Hepatocyte (in vitro differentiated cells): ENCODE data around the gene KDM2A. TPM values are rescaled to one million over a fixed set of nuclear protein-coding genes. Genes with fewer than 3 reads are reported as not detected.

Experiments
- DNase-seq: peaks from one replicate; pipeline ENCODE4 v3.0.0-alpha.2; 2016; ENCODE audit warnings: low spot score
- H2AFZ ChIP-seq: fragments of 200-600 bp; sonication (generic); 2 replicates; pipeline ENCODE4 v1.6.0; 2016; ENCODE audit warnings: antibody characterized with exemption, mild to moderate bottlenecking
- H3K27ac ChIP-seq: fragments of 200-600 bp; sonication (generic); 2 replicates; pipeline ENCODE4 v1.5.1; 2016; ENCODE audit warnings: mild to moderate bottlenecking
- H3K27me3 ChIP-seq: fragments of 200-600 bp; sonication (generic); 2 replicates; pipeline ENCODE4 v1.6.1; 2016
- H3K36me3 ChIP-seq: fragments of 200-600 bp; sonication (generic); replicated peaks from 2 replicates; pipeline ENCODE4 v1.5.1; 2016; ENCODE audit warnings: low read depth; ENCODE audit not compliant: insufficient read depth
- H3K4me1 ChIP-seq: fragments of 200-600 bp; sonication (generic); 2 replicates; pipeline ENCODE4 v1.5.1; 2016; ENCODE audit warnings: mild to moderate bottlenecking, moderate library complexity; ENCODE audit not compliant: insufficient read depth
- H3K4me2 ChIP-seq: fragments of 200-600 bp; sonication (generic); 2 replicates; pipeline ENCODE4 v1.6.0; 2016
- H3K4me3 ChIP-seq: fragments of 200-600 bp; sonication (generic); 2 replicates; pipeline ENCODE4 v1.5.1; 2016; ENCODE audit warnings: mild to moderate bottlenecking
- H3K79me2 ChIP-seq: fragments of 200-600 bp; sonication (generic); 2 replicates; pipeline ENCODE4 v1.6.0; 2017; ENCODE audit warnings: mild to moderate bottlenecking
- H3K9me2 ChIP-seq: fragments of 200-600 bp; sonication (generic); replicated peaks from 2 replicates; pipeline ENCODE4 v1.6.0; 2017; ENCODE audit warnings: mild to moderate bottlenecking; ENCODE audit not compliant: insufficient read depth
- H3K9me3 ChIP-seq: fragments of 200-600 bp; sonication (generic); 2 replicates; pipeline ENCODE4 v1.5.1; 2016; ENCODE audit warnings: low read depth, mild to moderate bottlenecking
- H4K20me1 ChIP-seq: fragments of 200-600 bp; sonication (generic); 2 replicates; pipeline ENCODE4 v1.6.0; 2016; ENCODE audit warnings: mild to moderate bottlenecking; ENCODE audit not compliant: insufficient read depth, poor library complexity, severe bottlenecking
- CTCF ChIP-seq: fragments of 200-600 bp; sonication (generic); IDR thresholded peaks from 2 replicates; pipeline ENCODE4 v1.5.1; 2016; ENCODE audit warnings: antibody characterized with exemption, mild to moderate bottlenecking; ENCODE audit not compliant: poor library complexity
- EZH2 ChIP-seq: fragments of 200-600 bp; sonication (generic); IDR thresholded peaks from 2 replicates; pipeline ENCODE4 v1.6.1; 2016; ENCODE audit warnings: antibody characterized with exemption, mild to moderate bottlenecking, borderline replicate concordance
- EZH2phosphoT487 ChIP-seq: fragments of 200-600 bp; sonication (generic); IDR thresholded peaks from one replicate; pipeline ENCODE4 v1.6.1; 2018; ENCODE audit warnings: antibody characterized with exemption, mild to moderate bottlenecking, low read depth, moderate library complexity; ENCODE audit not compliant: unreplicated experiment, severe bottlenecking
- WGBS: methylation state at CpG from one replicate; pipeline ENCODE4 v1.1.6; 2016; ENCODE audit warnings: low lambda C conversion rate; ENCODE audit errors: missing lambda C conversion rate; 5-methylcytosine and 5-hydroxymethylcytosine counted together
- polyA plus RNA-seq: library from polyadenylated mRNA; unstranded; fragments of >200 nt; fragmentation: Nextera tagmentation; extraction: Ambion mirVana; gene quantifications from 2 replicates; pipeline ENCODE4 v1.2.1, GENCODE V29; 2016
- total RNA-seq: library from RNA; depleted of rRNA; stranded (reverse); fragments of >200 nt; gene quantifications from 2 replicates; pipeline ENCODE4 v1.2.3, GENCODE V29; 2014

KDM2A gene
- total and polyA plus RNA-seq, 2 experiments from 2014 or later, result 18.7 to 51.2 TPM

- TF ChIP-seq EZH2 (no peak), EZH2phosphoT487 (no peak), CTCF (no peak)
- Histone ChIP-seq H3K4me1 (no peaks in the 10 kb centered on the region), H4K20me1 (peaks cover 8% of the 10 kb centered on the region), H3K36me3 (no peaks in the 10 kb centered on the region), H3K9me3 (no peaks in the 10 kb centered on the region), H3K9me2 (no peaks in the 10 kb centered on the region), H2AFZ (no peak overlapping the region), H3K79me2 (peaks cover 25% of the 10 kb centered on the region), H3K4me2 (no peak overlapping the region), H3K27ac (no peak overlapping the region), H3K4me3 (no peak overlapping the region), H3K27me3 (no peaks in the 10 kb centered on the region)
- 94% methylated on average over 13 of the region's 13 CpGs for WGBS
- DNase-seq, result no peak
Observed at GRCh38 chr11:67280341-67280787, 161.3 kb downstream of the KDM2A start.

- WGBS, result 97% methylated on average over 27 of the region's 31 CpGs
- Histone ChIP-seq H3K4me2 (no peak overlapping the region), H3K4me3 (no peak overlapping the region), H3K36me3 (no peaks in the 10 kb centered on the region), H3K9me3 (no peaks in the 10 kb centered on the region), H4K20me1 (peaks cover 2% of the 10 kb centered on the region), H3K27me3 (no peaks in the 10 kb centered on the region), H3K9me2 (no peaks in the 10 kb centered on the region), H2AFZ (no peak overlapping the region), H3K79me2 (peaks cover 19% of the 10 kb centered on the region), H3K27ac (no peak overlapping the region), H3K4me1 (no peaks in the 10 kb centered on the region)
- DNase-seq, result no peak
- TF ChIP-seq EZH2 (no peak), CTCF (no peak), EZH2phosphoT487 (no peak)
Observed at GRCh38 chr11:67280788-67281551, 161.9 kb downstream of the KDM2A start.

- no peak overlapping the region for H2AFZ ChIP-seq
- H4K20me1 ChIP-seq, result peaks cover 2% of the 10 kb centered on the region
- no peak overlapping the region for H3K4me2 ChIP-seq
- H3K27ac ChIP-seq, result no peak overlapping the region
- H3K4me1 ChIP-seq, result no peaks in the 10 kb centered on the region
- no peaks in the 10 kb centered on the region for H3K36me3 ChIP-seq
- H3K4me3 ChIP-seq, result no peak overlapping the region
- WGBS, result 95% methylated on average over 24 of the region's 27 CpGs
- no peaks in the 10 kb centered on the region for H3K9me3 ChIP-seq
- no peak for DNase-seq
- no peak for TF ChIP-seq EZH2phosphoT487
- TF ChIP-seq CTCF, result no peak
- no peak for TF ChIP-seq EZH2
- peaks cover 12% of the 10 kb centered on the region for H3K79me2 ChIP-seq
- no peaks in the 10 kb centered on the region for H3K27me3 ChIP-seq
- H3K9me2 ChIP-seq, result no peaks in the 10 kb centered on the region
Observed at GRCh38 chr11:67281552-67282150, 162.6 kb downstream of the KDM2A start.
